BJ (cell line): ENCODE measurements around the gene UGT3A2. TPM values are rescaled to one million over a fixed set of nuclear protein-coding genes. Genes with fewer than 3 reads are reported as not detected.
A peak's percentile ranks its signal among the peaks of the same experiment; 100 is the strongest.

ENCODE experiments used
- CTCF ChIA-PET: fragments of 350-600 bp; formaldehyde crosslinking; extraction: SDS; loops from one replicate; lab custom pipeline; 2021; ENCODE audit warnings: antibody characterized with exemption, inconsistent platforms; lab: Yijun Ruan, JAX
- POLR2A ChIA-PET: fragments of 300-600 bp; sonication (Branson Sonifier 250); formaldehyde crosslinking; extraction: SDS; loops from one replicate; lab custom pipeline; 2021; ENCODE audit warnings: antibody characterized with exemption; lab: Charles Lee
- DNase-seq: peaks from one replicate; pipeline ENCODE4 v3.0.0-alpha.2; 2011; ENCODE audit warnings: low read depth
- H3K27me3 ChIP-seq: 2 replicates; pipeline ENCODE4 v1.6.0; 2011; ENCODE audit warnings: low read length; ENCODE audit not compliant: control insufficient read depth, insufficient read depth
- H3K36me3 ChIP-seq: 2 replicates; pipeline ENCODE4 v1.5.1; 2011; ENCODE audit warnings: low read length; ENCODE audit not compliant: control insufficient read depth, insufficient read depth
- H3K4me3 ChIP-seq: 2 replicates; pipeline ENCODE4 v1.5.1; 2011; ENCODE audit warnings: low read depth, mild to moderate bottlenecking, control low read depth, low read length
- polyA plus RNA-seq: library from polyadenylated mRNA; depleted of rRNA; stranded (reverse); fragments of >200 nt; gene quantifications from 2 replicates; pipeline ENCODE4 v1.2.3, GENCODE V29; 2011
- TF ChIP-seq, protein P1 (sequence below): IDR thresholded peaks from 2 replicates; pipeline ENCODE4 v1.5.1; 2011; ENCODE audit warnings: low read depth, mild to moderate bottlenecking, control low read depth, inconsistent platforms, low read length, moderate library complexity; ENCODE audit not compliant: insufficient read depth

UGT3A2 gene
- polyA plus RNA-seq, 1 experiment: not detected

DNA sequence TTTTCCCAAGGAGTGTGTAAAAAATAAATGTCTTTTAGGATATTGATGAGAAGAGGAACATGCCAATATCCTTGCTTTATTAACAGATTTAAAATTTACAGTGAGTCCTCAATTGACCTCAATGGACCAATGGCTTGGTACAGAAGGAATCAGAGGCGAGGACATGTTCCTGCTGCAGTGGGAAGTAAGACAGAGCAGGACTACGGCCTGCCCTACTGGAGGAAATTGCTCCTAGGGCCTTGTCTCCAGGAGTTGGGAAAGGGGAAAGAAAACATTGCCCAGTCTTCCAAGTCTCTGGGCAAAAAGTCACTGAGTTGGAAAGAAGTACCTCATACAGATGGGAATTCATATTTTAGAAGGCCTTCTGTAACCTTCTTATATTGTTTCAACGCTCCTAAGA, 33.1 kb upstream of the UGT3A2 start:
- TF ChIP-seq, protein P1, sequence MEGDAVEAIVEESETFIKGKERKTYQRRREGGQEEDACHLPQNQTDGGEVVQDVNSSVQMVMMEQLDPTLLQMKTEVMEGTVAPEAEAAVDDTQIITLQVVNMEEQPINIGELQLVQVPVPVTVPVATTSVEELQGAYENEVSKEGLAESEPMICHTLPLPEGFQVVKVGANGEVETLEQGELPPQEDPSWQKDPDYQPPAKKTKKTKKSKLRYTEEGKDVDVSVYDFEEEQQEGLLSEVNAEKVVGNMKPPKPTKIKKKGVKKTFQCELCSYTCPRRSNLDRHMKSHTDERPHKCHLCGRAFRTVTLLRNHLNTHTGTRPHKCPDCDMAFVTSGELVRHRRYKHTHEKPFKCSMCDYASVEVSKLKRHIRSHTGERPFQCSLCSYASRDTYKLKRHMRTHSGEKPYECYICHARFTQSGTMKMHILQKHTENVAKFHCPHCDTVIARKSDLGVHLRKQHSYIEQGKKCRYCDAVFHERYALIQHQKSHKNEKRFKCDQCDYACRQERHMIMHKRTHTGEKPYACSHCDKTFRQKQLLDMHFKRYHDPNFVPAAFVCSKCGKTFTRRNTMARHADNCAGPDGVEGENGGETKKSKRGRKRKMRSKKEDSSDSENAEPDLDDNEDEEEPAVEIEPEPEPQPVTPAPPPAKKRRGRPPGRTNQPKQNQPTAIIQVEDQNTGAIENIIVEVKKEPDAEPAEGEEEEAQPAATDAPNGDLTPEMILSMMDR: no peak
- CTCF ChIA-PET: no interaction called here
- POLR2A ChIA-PET: no interaction called here

DNA sequence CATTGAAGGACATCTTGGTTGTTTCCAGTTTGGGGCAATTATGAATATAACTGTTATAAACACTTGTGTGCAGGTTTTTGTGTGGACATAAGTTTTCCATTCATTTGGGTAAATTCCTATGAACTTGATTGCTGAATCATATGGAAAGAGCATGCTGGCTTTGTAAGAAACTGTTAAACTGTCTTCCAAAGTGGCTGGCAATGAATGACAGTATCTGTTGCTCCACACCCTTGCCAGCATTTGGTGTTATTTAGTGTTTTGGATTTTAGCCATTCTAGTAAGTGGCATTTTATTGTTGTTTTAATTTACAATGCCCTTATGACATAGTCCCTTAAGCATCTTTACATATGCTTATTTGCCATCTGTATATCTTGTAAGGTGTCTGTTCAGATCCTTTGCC, 29.8 kb upstream of the UGT3A2 start:
- no peaks in the 10 kb centered on the region for H3K36me3 ChIP-seq
- ChIA-PET CTCF (interaction anchor here (2.5 kb wide), 1 partner anchor 17 kb away, joined by 10 read pairs; no protein-coding TSS in a partner anchor), POLR2A (no interaction called here)
- DNase-seq: no peak
- TF ChIP-seq, protein P1: no peak
- no peak overlapping the region for H3K4me3 ChIP-seq
- H3K27me3 ChIP-seq: no peaks in the 10 kb centered on the region; the same call in 1 of the 2 replicates

More for the DNA sequence above, 33.1 kb upstream of the UGT3A2 start:
- no peak for DNase-seq
- no peak overlapping the region for H3K4me3 ChIP-seq
- H3K27me3 ChIP-seq: no peaks in the 10 kb centered on the region
- no peaks in the 10 kb centered on the region for H3K36me3 ChIP-seq

- CTCF ChIA-PET: interaction anchor here (0.6 to 4.1 kb wide), 6 partner anchors 11 to 126 kb away, joined by 3 to 38 read pairs (median 5); no protein-coding TSS in a partner anchor
- no peak overlapping the region for H3K4me3 ChIP-seq
- DNase-seq: no peak
- H3K36me3 ChIP-seq: no peaks in the 10 kb centered on the region
- TF ChIP-seq, protein P1: peak; percentile 55
- H3K27me3 ChIP-seq: no peaks in the 10 kb centered on the region; the same call in 1 of the 2 replicates
- POLR2A ChIA-PET: no interaction called here
Observed at GRCh38 chr5:36089989-36090388, 23.3 kb upstream of the UGT3A2 start.

DNA sequence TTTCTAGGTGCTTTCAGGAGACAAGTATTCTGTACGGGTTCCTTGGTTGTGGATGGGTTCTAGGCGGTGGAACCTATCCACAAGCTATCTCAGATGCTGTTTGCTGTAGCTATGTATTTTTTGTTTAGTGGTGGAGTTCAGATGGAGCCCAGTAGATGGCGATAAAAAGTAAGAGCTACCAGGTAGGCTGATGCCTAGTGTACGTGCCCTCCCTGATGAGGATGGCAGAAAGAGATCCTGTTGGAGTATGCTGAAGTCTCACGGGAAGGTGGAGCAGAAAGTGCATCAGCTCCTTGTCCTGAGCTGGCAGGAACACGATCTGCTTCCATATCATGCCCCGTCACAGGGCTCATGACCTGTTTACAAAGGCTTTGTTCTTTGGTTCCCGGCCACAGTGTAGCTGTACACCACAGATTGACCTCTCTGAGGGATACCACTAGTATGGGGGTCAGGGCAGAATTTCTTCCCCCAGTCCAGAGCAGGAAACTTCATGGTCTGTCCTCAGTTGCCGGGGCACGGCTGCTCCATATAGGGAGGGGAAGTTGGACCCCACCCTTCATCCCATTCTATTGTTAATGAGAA, 12.6 kb upstream of the UGT3A2 start:
- Histone ChIP-seq H3K36me3 (no peaks in the 10 kb centered on the region), H3K27me3 (peaks cover 8% of the 10 kb centered on the region), H3K4me3 (no peak overlapping the region)
- TF ChIP-seq, protein P1: peak; percentile 78
- ChIA-PET POLR2A (interaction anchor here (0.6 kb wide), 1 partner anchor 221 kb away, joined by 4 read pairs; no protein-coding TSS in a partner anchor), CTCF (interaction anchor here (0.6 to 3.8 kb wide), 34 partner anchors 9 to 621 kb away, joined by 3 to 38 read pairs (median 3); partner anchors contain the start of genes RANBP3L and UGT3A2)
- DNase-seq: no peak

DNA sequence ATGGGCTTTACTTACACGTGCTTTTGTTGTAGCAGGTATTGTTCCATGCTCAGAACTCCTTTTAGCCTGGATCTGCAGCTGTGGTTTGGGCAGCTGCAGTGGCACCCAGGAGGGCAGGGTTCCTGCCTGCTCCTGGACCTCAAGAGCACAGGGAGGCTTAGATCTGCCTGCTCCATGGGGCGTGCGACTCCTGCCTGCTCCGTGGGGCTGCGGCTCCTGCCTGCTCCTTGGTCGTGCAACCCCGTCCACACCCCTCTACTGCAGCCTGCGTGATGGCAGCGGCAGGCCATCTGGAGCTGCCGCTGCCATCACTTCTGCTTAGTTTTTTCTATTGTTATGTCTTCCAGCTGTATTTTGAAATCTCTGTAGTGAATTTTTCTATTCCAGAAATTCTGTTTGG, 11.7 kb upstream of the UGT3A2 start:
- ChIA-PET CTCF (interaction anchor here (0.7 to 3.8 kb wide), 24 partner anchors 9 to 621 kb away, joined by 3 to 38 read pairs (median 4); partner anchors contain the start of genes RANBP3L and UGT3A2), POLR2A (interaction anchor here (0.6 kb wide), 1 partner anchor 222 kb away, joined by 4 read pairs; no protein-coding TSS in a partner anchor)
- TF ChIP-seq, protein P1: no peak
- Histone ChIP-seq H3K36me3 (no peaks in the 10 kb centered on the region), H3K27me3 (peaks cover 13% of the 10 kb centered on the region), H3K4me3 (no peak overlapping the region)
- no peak for DNase-seq
